ENCODE results near the gene RPS6KC1.

GRCh38 chr1:213296558-213296957, 245.5 kb downstream of the RPS6KC1 start:
- TF ChIP-seq POLR2A (IDR thresholded peaks at IDR 0.05) = no peak
- no peak for TF ChIP-seq CTCF (IDR thresholded peaks at IDR 0.05)
